ENCODE data around the gene IMPACT. TPM values are rescaled to one million over a fixed set of nuclear protein-coding genes. Genes with fewer than 3 reads are reported as not detected.

The IMPACT gene, protein sequence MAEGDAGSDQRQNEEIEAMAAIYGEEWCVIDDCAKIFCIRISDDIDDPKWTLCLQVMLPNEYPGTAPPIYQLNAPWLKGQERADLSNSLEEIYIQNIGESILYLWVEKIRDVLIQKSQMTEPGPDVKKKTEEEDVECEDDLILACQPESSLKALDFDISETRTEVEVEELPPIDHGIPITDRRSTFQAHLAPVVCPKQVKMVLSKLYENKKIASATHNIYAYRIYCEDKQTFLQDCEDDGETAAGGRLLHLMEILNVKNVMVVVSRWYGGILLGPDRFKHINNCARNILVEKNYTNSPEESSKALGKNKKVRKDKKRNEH
- total RNA-seq, result 13.5 TPM

DNA sequence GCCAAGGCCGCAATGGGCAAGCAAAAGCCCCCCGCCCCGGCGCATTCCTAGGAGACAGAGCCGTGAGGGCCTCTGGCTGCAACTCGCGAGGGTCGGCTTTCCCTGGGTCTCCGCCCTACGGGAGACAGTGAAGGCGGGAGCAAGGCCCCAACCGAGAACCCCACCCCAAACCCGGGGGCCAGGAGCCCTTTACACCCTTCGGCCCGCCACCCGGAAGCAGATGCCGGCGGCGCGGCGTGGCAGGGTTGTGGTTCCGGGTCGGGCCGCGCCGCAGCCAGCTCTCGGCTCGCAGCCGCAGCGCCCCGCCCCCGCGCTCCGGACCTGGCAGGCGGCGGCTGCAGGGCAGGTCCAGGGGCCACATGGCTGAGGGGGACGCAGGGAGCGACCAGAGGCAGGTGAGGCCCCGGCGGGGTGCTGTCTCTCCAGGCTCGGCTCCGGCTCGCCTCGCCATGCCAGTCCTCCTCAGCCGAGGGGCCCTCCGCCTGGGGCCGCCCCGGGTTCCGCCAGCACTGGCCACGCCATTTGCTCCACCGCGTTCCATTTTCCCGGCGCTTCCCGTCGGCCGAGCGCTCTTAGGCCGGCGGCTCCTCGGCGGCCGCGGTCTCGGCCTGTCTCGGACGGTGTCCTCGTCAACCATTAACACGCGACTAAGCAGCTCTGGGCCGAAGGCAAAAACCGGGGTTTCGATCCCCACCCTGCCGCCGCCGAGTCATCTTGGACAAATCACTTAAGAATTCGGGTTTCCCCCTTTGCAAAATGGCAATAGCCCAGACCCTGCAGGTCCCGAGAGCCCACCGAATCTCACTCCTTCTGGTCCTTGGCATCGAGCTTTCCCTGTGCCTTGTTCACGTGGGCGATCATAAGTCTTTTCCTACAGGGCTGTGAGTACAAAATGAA lies at the start of gene IMPACT:
Gene IMPACT (plus strand): TSS at position 273 of the 897 bp plus-strand sequence. CDS start 87 bp downstream, at position 360.
- peak; percentile 51 to 84 (median 75) for DNase-seq (ENCODE audit: low read depth in 2 of 3, low spot score in 2 of 3)

- no peak for DNase-seq (ENCODE audit: low read depth in 2 of 3, low spot score in 2 of 3)
These were observed 47.9 kb upstream of the IMPACT start for GRCh38 chr18:24378598-24378997.

GRCh38 chr18:24380163-24380747 lies 46.2 kb upstream of the IMPACT start:
- DNase-seq (ENCODE audit: low read depth in 2 of 3, low spot score in 2 of 3), result no peak

- DNase-seq (ENCODE audit: low read depth in 2 of 3, low spot score in 2 of 3), result no peak
These were observed 45.3 kb upstream of the IMPACT start for GRCh38 chr18:24381126-24381525.

GRCh38 chr18:24386681-24387080 lies 39.8 kb upstream of the IMPACT start:
- no peak for DNase-seq (ENCODE audit: low read depth in 2 of 3, low spot score in 2 of 3)

GRCh38 chr18:24388957-24389356 lies 37.5 kb upstream of the IMPACT start:
- DNase-seq (ENCODE audit: low read depth in 2 of 3, low spot score in 2 of 3), result no peak

- no peak for DNase-seq (ENCODE audit: low read depth in 2 of 3, low spot score in 2 of 3)
These were observed 31.2 kb upstream of the IMPACT start for GRCh38 chr18:24395049-24395795.

GRCh38 chr18:24396082-24396633 lies 30.3 kb upstream of the IMPACT start:
- DNase-seq (ENCODE audit: low read depth in 2 of 3, low spot score in 2 of 3), result no peak

DNA sequence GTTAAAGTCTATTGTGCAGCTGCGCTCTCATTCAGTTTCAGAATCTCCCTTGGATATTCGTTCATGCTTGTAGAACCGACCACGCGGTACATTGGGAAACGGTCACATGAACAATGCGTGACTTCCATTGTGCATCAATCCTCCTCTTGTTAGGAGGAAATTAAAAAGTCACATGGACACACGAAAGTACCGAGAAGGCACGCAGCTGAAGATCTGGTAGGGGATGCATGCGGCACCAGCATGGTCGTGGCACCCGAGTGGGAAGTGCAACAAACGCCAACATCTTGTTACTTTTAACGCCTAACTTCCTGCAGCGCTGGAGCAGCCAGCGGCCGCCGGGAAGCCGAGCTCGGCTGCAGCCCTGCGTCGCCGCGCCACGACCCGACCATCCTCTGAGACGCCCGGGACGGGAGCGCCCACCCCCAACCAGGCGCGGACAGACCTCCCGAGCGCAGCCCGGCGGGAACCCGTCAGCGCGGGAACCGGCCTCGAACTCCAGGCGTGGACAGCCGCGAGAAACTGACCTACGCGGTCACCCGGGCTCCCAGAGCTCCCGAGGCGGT lies 29.3 kb upstream of the IMPACT start:
- peak; percentile 10 to 72 (median 62) for DNase-seq (ENCODE audit: low read depth in 2 of 3, low spot score in 2 of 3)

GRCh38 chr18:24397694-24398368 lies 28.6 kb upstream of the IMPACT start, which contains the start of gene OSBPL1A:
TSS of gene OSBPL1A (minus strand) at chr18:24397824. CDS start at chr18:24377533, 20,291 bp downstream.
- peak; percentile 40 to 97 (median 95) for DNase-seq (ENCODE audit: low read depth in 2 of 3, low spot score in 2 of 3)

GRCh38 chr18:24398540-24398939 lies 27.9 kb upstream of the IMPACT start:
- no peak for DNase-seq (ENCODE audit: low read depth in 2 of 3, low spot score in 2 of 3)

DNA sequence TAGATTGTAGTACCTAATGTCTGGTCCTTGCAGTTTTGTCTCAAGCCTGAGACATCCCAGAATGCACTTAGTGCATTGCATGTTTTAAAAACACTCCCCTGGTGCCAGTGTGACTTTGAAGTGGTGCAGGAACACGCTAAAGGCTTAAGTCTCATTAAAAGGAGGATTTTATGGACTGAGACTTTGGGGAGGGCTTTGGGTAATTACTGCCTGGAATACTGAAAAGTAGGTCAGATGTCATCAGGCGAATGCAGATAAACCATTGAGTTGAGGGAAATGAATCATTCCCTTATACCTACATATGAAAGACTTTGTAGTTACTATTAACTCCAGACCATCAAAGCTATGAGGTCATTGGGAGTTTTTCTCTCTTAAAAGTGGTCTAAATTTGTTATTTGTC lies 25.9 kb upstream of the IMPACT start:
- DNase-seq (ENCODE audit: low read depth in 2 of 3, low spot score in 2 of 3), result no peak

DNA sequence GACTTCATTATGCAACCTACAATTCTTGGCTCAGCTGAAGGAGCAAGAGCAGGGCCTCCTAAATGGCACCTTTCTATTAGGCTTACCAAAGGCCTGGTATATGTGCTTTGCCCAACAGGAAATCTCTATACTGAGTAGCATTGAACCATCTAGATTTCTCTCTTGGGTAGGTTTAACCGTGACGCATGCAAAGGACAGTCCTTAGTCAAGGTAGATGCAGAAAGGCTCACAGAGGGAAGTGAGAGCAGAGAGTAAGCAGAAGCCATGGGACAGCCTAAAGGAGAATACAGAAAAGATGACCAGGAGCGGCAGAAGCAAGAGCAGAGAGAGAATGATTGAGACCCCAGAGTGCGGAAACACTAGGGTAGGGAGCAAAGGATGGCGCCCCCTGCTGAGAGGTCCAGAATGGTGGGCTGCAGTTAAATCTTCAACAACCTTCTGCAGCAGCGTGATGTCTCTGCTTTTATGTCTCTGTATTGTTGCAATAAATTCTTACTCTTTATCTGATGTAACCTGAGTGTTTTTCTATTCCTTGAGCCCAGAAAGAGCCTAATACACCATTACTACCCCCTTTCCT lies 24.2 kb upstream of the IMPACT start:
- no peak for DNase-seq (ENCODE audit: low read depth in 2 of 3, low spot score in 2 of 3)

- DNase-seq (ENCODE audit: low read depth in 2 of 3, low spot score in 2 of 3), result no peak
These were observed 23.4 kb upstream of the IMPACT start for GRCh38 chr18:24403076-24403475.

DNA sequence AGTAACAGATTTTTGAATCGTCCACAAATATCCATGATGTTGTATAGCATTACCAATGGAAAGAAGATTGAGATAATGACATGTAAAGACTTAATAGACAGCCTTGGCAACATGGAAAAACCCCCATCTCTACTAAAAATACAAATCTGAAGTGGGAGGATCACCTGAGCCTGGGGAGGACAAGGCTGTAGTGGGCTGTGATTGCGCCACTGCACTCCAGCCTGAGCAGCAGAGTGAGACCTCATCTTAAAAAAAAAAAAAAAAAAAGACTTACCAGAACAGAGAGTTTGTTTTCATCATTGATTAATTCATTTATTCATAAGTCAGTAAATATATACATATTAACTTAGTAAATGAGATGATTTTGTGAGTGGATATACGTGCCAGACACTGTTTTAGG lies 21.9 kb upstream of the IMPACT start:
- DNase-seq (ENCODE audit: low read depth in 2 of 3, low spot score in 2 of 3), result no peak

DNA sequence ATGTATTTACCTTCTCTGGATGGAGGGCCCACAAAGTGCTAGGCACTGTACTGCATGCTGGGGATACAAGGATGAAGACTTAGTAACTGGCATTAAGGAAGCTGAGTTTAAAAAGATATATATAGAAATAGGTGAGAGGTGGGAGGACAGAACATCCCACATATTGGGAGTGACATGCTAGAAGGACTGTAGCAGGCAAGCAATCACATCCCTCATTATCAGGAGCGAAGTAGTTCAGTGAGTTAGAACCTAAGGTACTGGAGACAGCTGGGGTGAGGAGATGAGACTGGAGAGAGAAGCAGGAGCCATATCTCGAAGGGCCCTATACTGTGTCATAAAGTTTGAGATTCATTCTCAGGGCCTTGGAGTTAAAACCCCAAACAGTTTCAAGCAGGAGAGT lies 18.0 kb upstream of the IMPACT start:
- no peak for DNase-seq (ENCODE audit: low read depth in 2 of 3, low spot score in 2 of 3)

GRCh38 chr18:24413148-24413547 lies 13.3 kb upstream of the IMPACT start:
- no peak for DNase-seq (ENCODE audit: low read depth in 2 of 3, low spot score in 2 of 3)

GRCh38 chr18:24414349-24415003 lies 12.0 kb upstream of the IMPACT start:
- no peak for DNase-seq (ENCODE audit: low read depth in 2 of 3, low spot score in 2 of 3)

DNA sequence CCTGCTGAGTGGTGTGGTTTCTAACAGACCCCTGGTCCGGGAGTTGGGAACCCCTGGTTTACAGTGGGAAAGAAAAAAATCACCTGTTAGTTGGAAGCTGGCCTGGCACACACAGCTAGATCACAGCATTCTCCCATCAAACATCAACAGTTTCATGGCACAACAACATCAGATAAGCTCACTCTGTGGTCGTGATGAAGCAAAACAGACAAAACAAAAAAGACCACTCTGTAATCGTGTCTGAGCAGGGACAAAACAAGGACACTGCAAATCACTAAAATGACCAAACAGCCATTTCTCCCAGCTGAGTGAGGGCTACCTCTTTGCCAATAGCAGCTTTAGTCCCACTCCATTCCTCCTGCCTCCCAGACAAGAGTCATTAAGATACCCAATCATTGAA lies 9.0 kb upstream of the IMPACT start:
- no peak for DNase-seq (ENCODE audit: low read depth in 2 of 3, low spot score in 2 of 3)
